WTC11 (cell line): ENCODE measurements around the gene GBF1. TPM values are rescaled to one million over a fixed set of nuclear protein-coding genes. Genes with fewer than 3 reads are reported as not detected.

Source experiments
- ATAC-seq: fragments of 200-7000 bp; cut with Tn5 transposase; 2 replicates; pipeline ENCODE4 v1.10.0; 2021; ENCODE audit warnings: mild to moderate bottlenecking, moderate library complexity
- CTCF ChIA-PET: fragments of 300-600 bp; sonication (Branson Sonifier 250); formaldehyde crosslinking; loops from one replicate; lab custom pipeline; 2021; ENCODE audit warnings: antibody characterized with exemption; lab: Charles Lee
- POLR2A ChIA-PET: fragments of 350-600 bp; sonication (Branson Sonifier 250); formaldehyde crosslinking; loops from one replicate; lab custom pipeline; 2021; ENCODE audit warnings: antibody characterized with exemption; lab: Charles Lee
- DNase-seq: peaks from one replicate; pipeline ENCODE4 v3.0.0; 2021; ENCODE audit warnings: low spot score
- H3K27ac Mint-ChIP-seq: 2 replicates; pipeline ENCODE4 v1.8.0; 2021; ENCODE audit warnings: mixed read lengths
- H3K27me3 Mint-ChIP-seq: 2 replicates; pipeline ENCODE4 v1.8.0; 2021; ENCODE audit warnings: low read depth, mild to moderate bottlenecking, moderate library complexity, mixed read lengths
- H3K36me3 Mint-ChIP-seq: 2 replicates; pipeline ENCODE4 v1.8.0; 2021; ENCODE audit warnings: mixed read lengths
- H3K4me1 Mint-ChIP-seq: 2 replicates; pipeline ENCODE4 v1.8.0; 2022; ENCODE audit warnings: mixed read lengths
- H3K4me3 Mint-ChIP-seq: 2 replicates; pipeline ENCODE4 v1.8.0; 2021; ENCODE audit warnings: mild to moderate bottlenecking, moderate library complexity, mixed read lengths
- H3K9me3 Mint-ChIP-seq: 2 replicates; pipeline ENCODE4 v1.8.0; 2021; ENCODE audit warnings: mixed read lengths
- EMX1 ChIP-seq: fragments of 250-450 bp; sonication (Bioruptor Pico); IDR thresholded peaks from 2 replicates; pipeline ENCODE4 v1.8.0; 2021; ENCODE audit warnings: mild to moderate bottlenecking
- HMGA2 ChIP-seq: fragments of 250-450 bp; sonication (Bioruptor Pico); IDR thresholded peaks from 2 replicates; pipeline ENCODE4 v1.4.0; 2021; ENCODE audit warnings: mild to moderate bottlenecking, moderate library complexity
- JAZF1 ChIP-seq: fragments of 250-450 bp; sonication (Bioruptor Pico); IDR thresholded peaks from 2 replicates; pipeline ENCODE4 v1.9.0; 2021; ENCODE audit warnings: moderate library complexity, mild to moderate bottlenecking, inconsistent platforms
- JUN ChIP-seq: sonication (generic); formaldehyde crosslinking; IDR thresholded peaks from 2 replicates; pipeline ENCODE4 v1.8.0; 2023; ENCODE audit warnings: mild to moderate bottlenecking, missing genetic modification reagents
- KAT7 ChIP-seq: sonication (generic); formaldehyde crosslinking; IDR thresholded peaks from 2 replicates; pipeline ENCODE4 v1.8.1; 2023; ENCODE audit warnings: missing genetic modification reagents, mild to moderate bottlenecking, borderline replicate concordance
- NFATC4 ChIP-seq: fragments of 250-450 bp; sonication (Bioruptor Pico); IDR thresholded peaks from 2 replicates; pipeline ENCODE4 v1.9.0; 2021; ENCODE audit warnings: mild to moderate bottlenecking
- NFE2L1 ChIP-seq: sonication (generic); formaldehyde crosslinking; IDR thresholded peaks from 2 replicates; pipeline ENCODE4 v1.8.1; 2023; ENCODE audit warnings: missing genetic modification reagents
- NFYB ChIP-seq: sonication (generic); formaldehyde crosslinking; conservative IDR thresholded peaks from 2 replicates; pipeline ENCODE4 v1.8.0; 2022; ENCODE audit warnings: low read depth, missing genetic modification reagents
- NR3C1 ChIP-seq: sonication (generic); formaldehyde crosslinking; conservative IDR thresholded peaks from 2 replicates; pipeline ENCODE4 v1.8.1; 2023; ENCODE audit warnings: low read depth, mild to moderate bottlenecking, missing genetic modification reagents
- SP1 ChIP-seq: sonication (generic); formaldehyde crosslinking; conservative IDR thresholded peaks from 2 replicates; pipeline ENCODE4 v1.8.1; 2022; ENCODE audit warnings: missing genetic modification reagents
- STAT6 ChIP-seq: sonication (generic); formaldehyde crosslinking; conservative IDR thresholded peaks from 2 replicates; pipeline ENCODE4 v1.8.1; 2023; ENCODE audit warnings: mild to moderate bottlenecking, low read depth, missing genetic modification reagents, moderate library complexity
- TEAD1 ChIP-seq: sonication (generic); formaldehyde crosslinking; IDR thresholded peaks from 2 replicates; pipeline ENCODE4 v1.8.0; 2022; ENCODE audit warnings: mild to moderate bottlenecking, missing genetic modification reagents
- TP53 ChIP-seq: sonication (generic); formaldehyde crosslinking; IDR thresholded peaks from 2 replicates; pipeline ENCODE4 v1.8.1; 2023; ENCODE audit warnings: mild to moderate bottlenecking, missing genetic modification reagents
- ZBTB21 ChIP-seq: sonication (generic); formaldehyde crosslinking; IDR thresholded peaks from 2 replicates; pipeline ENCODE4 v1.8.1; 2023; ENCODE audit warnings: mild to moderate bottlenecking, missing genetic modification reagents, borderline replicate concordance
- ZNF425 ChIP-seq: fragments of 250-450 bp; sonication (Bioruptor Pico); conservative IDR thresholded peaks from 2 replicates; pipeline ENCODE4 v1.9.0; 2021; ENCODE audit warnings: mild to moderate bottlenecking
- ZNF512 ChIP-seq: sonication (generic); formaldehyde crosslinking; IDR thresholded peaks from 2 replicates; pipeline ENCODE4 v1.8.1; 2022; ENCODE audit warnings: missing genetic modification reagents, borderline replicate concordance
- ZNF671 ChIP-seq: fragments of 250-450 bp; sonication (Bioruptor Pico); IDR thresholded peaks from 2 replicates; pipeline ENCODE4 v1.8.0; 2021; ENCODE audit warnings: mild to moderate bottlenecking
- total RNA-seq: library from RNA; stranded (reverse); gene quantifications from 3 replicates; pipeline ENCODE4 v1.2.3, GENCODE V29; 2021
- TF ChIP-seq, protein P1 (sequence below): sonication (generic); formaldehyde crosslinking; IDR thresholded peaks from 2 replicates; pipeline ENCODE4 v1.8.0; 2023; ENCODE audit warnings: missing genetic modification reagents, mild to moderate bottlenecking, borderline replicate concordance
- TF ChIP-seq, protein P2 (sequence below): fragments of 250-450 bp; sonication (Bioruptor Pico); IDR thresholded peaks from 2 replicates; pipeline ENCODE4 v1.9.0; 2021; ENCODE audit warnings: mild to moderate bottlenecking

GBF1 gene
- total RNA-seq, 1 experiment from 2014 or later = 32.4 TPM

- H3K36me3 Mint-ChIP-seq = no peaks in the 10 kb centered on the region
- ATAC-seq = no peak
- DNase-seq = no peak
- no peak overlapping the region for H3K27ac Mint-ChIP-seq
- H3K9me3 Mint-ChIP-seq = no peaks in the 10 kb centered on the region
- H3K27me3 Mint-ChIP-seq = peaks cover 31% of the 10 kb centered on the region
- peaks cover 7% of the 10 kb centered on the region for H3K4me1 Mint-ChIP-seq
- TF ChIP-seq HMGA2 (CRISPR knock-in tag) (no peak), TEAD1 (CRISPR knock-in tag) (no peak), STAT6 (CRISPR knock-in tag) (no peak), NFYB (CRISPR knock-in tag) (no peak), NFE2L1 (CRISPR knock-in tag) (no peak), ZBTB21 (CRISPR knock-in tag) (no peak)
- TF ChIP-seq, protein P1, sequence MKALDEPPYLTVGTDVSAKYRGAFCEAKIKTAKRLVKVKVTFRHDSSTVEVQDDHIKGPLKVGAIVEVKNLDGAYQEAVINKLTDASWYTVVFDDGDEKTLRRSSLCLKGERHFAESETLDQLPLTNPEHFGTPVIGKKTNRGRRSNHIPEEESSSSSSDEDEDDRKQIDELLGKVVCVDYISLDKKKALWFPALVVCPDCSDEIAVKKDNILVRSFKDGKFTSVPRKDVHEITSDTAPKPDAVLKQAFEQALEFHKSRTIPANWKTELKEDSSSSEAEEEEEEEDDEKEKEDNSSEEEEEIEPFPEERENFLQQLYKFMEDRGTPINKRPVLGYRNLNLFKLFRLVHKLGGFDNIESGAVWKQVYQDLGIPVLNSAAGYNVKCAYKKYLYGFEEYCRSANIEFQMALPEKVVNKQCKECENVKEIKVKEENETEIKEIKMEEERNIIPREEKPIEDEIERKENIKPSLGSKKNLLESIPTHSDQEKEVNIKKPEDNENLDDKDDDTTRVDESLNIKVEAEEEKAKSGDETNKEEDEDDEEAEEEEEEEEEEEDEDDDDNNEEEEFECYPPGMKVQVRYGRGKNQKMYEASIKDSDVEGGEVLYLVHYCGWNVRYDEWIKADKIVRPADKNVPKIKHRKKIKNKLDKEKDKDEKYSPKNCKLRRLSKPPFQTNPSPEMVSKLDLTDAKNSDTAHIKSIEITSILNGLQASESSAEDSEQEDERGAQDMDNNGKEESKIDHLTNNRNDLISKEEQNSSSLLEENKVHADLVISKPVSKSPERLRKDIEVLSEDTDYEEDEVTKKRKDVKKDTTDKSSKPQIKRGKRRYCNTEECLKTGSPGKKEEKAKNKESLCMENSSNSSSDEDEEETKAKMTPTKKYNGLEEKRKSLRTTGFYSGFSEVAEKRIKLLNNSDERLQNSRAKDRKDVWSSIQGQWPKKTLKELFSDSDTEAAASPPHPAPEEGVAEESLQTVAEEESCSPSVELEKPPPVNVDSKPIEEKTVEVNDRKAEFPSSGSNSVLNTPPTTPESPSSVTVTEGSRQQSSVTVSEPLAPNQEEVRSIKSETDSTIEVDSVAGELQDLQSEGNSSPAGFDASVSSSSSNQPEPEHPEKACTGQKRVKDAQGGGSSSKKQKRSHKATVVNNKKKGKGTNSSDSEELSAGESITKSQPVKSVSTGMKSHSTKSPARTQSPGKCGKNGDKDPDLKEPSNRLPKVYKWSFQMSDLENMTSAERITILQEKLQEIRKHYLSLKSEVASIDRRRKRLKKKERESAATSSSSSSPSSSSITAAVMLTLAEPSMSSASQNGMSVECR (CRISPR knock-in tag) = no peak
- TF ChIP-seq, protein P2, sequence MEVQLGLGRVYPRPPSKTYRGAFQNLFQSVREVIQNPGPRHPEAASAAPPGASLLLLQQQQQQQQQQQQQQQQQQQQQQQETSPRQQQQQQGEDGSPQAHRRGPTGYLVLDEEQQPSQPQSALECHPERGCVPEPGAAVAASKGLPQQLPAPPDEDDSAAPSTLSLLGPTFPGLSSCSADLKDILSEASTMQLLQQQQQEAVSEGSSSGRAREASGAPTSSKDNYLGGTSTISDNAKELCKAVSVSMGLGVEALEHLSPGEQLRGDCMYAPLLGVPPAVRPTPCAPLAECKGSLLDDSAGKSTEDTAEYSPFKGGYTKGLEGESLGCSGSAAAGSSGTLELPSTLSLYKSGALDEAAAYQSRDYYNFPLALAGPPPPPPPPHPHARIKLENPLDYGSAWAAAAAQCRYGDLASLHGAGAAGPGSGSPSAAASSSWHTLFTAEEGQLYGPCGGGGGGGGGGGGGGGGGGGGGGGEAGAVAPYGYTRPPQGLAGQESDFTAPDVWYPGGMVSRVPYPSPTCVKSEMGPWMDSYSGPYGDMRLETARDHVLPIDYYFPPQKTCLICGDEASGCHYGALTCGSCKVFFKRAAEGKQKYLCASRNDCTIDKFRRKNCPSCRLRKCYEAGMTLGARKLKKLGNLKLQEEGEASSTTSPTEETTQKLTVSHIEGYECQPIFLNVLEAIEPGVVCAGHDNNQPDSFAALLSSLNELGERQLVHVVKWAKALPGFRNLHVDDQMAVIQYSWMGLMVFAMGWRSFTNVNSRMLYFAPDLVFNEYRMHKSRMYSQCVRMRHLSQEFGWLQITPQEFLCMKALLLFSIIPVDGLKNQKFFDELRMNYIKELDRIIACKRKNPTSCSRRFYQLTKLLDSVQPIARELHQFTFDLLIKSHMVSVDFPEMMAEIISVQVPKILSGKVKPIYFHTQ = no peak
- TF ChIP-seq, all 79 proteins: peak for 0
- H3K4me3 Mint-ChIP-seq = no peak overlapping the region
- ChIA-PET CTCF (no interaction called here), POLR2A (interaction anchor here (0.6 to 1.5 kb wide), 3 partner anchors 9 to 179 kb away, joined by 3 to 5 read pairs (median 3); partner anchors contain the start of gene FBXL15)
These were observed 184.1 kb downstream of the GBF1 start for GRCh38 chr10:102429468-102429867.

- Mint-ChIP-seq H3K4me3 (peak overlapping the region; percentile 95), H3K4me1 (peaks cover 18% of the 10 kb centered on the region), H3K36me3 (no peaks in the 10 kb centered on the region), H3K27me3 (peaks cover 52% of the 10 kb centered on the region), H3K9me3 (no peaks in the 10 kb centered on the region), H3K27ac (peak overlapping the region; percentile 52)
- CTCF ChIA-PET = interaction anchor here (0.5 to 2.1 kb wide), 18 partner anchors 10 to 313 kb away, joined by 3 to 47 read pairs (median 6); partner anchors contain the start of genes ACTR1A, C10orf95, FBXL15 and NFKB2
- TF ChIP-seq NFATC4 (CRISPR knock-in tag) (no peak), JAZF1 (no peak), ZNF671 (no peak), ZNF425 (CRISPR knock-in tag) (no peak), JUN (no peak), KAT7 (no peak), NR3C1 (CRISPR knock-in tag) (no peak), TP53 (0 out of 2 replicates have a peak, but pooled peaks have one; percentile 27), SP1 (no peak), ZNF512 (CRISPR knock-in tag) (no peak), EMX1 (0 out of 2 replicates have a peak, but pooled peaks have one; percentile 68)
- ATAC-seq (peak; percentile 9), DNase-seq (no peak)
- POLR2A ChIA-PET = interaction anchor here (0.5 to 2.8 kb wide), 9 partner anchors 10 to 1435 kb away, joined by 3 to 34 read pairs (median 4); partner anchors contain the start of genes C10orf95, FBXL15 and NFKB2
These were observed 186.3 kb downstream of the GBF1 start for GRCh38 chr10:102431452-102432124.
